ENCODE results near the gene ISYNA1. TPM values are rescaled to one million over a fixed set of nuclear protein-coding genes. Genes with fewer than 3 reads are reported as not detected.

The ISYNA1 gene
- polyA plus RNA-seq, 3 donors: 3.7 TPM; not detected in 2

DNA sequence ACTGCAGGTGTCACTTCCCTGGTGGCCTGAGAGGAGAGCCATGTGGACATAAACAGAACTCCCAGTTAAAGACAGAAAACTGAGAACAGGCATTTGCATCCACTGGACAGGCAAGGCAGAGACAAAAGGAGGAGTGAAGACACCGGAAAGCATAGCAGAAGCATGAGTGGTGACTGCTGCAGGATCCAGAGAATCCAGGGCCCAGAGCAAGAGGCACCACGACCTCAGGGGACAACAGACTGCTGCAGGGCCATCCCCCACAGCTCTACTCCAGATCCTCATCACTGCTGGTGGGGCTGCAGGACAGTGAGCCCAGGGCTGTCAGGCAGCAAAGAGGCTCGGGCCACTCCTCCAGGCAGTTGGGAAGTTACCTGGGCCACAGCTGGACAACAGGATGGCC lies 14.5 kb upstream of the ISYNA1 start:
- H3K79me2 ChIP-seq (ENCODE audit: insufficient read depth, low read length): no peaks in the 10 kb centered on the region
- Mint-ChIP-seq H3K4me3 (no peak overlapping the region), H3K9me3 (no peaks in the 10 kb centered on the region), H3K27me3 (ENCODE audit: low read depth in 3 of 3) (peaks cover 0 to 5% (median 1%) of the 10 kb centered on the region in 3 donors), H3K27ac (peak overlapping the region in 3 of 7 donors; percentile 13 to 75 (median 65)), H3K36me3 (peaks cover 65 to 94% of the 10 kb centered on the region in 2 donors), H3K4me1 (no peaks in the 10 kb centered on the region)
- 89% methylated on average over 3 of the region's 3 CpGs for whole genome bisulfite sequencing (ENCODE audit: insufficient coverage)
- no peak overlapping the region for H3K4me2 ChIP-seq (replicated peaks; ENCODE audit: extremely low read depth, low read length, poor library complexity, severe bottlenecking)
- H3K4me1 ChIP-seq (ENCODE audit: control insufficient read depth in 1 of 2, insufficient read depth in 2 of 2, low read length in 2 of 2): no peaks in the 10 kb centered on the region
- H3K27me3 ChIP-seq (ENCODE audit: control insufficient read depth in 2 of 2, insufficient read depth in 2 of 2, low read length in 2 of 2): no peaks in the 10 kb centered on the region
- no peaks in the 10 kb centered on the region for H3K9me3 ChIP-seq (replicated peaks in 1 of 2; ENCODE audit: control insufficient read depth in 1 of 2, insufficient read depth in 1 of 2, low read length in 2 of 2)
- H3K9ac ChIP-seq (ENCODE audit: insufficient read depth, low read length, poor library complexity, severe bottlenecking): no peak overlapping the region
- DNase-seq: no peak
- H4K20me1 ChIP-seq (ENCODE audit: insufficient read depth, low read length): peaks cover 97% of the 10 kb centered on the region
- H2AFZ ChIP-seq (ENCODE audit: insufficient read depth, low read depth, low read length, poor library complexity, severe bottlenecking): no peak overlapping the region
- no peak for TF ChIP-seq CTCF (IDR thresholded peaks at IDR 0.05)
- H3K36me3 ChIP-seq (replicated peaks in 1 of 2; ENCODE audit: control insufficient read depth in 1 of 2, insufficient read depth in 2 of 2, low read length in 2 of 2): peaks cover 67 to 88% of the 10 kb centered on the region in 2 donors
- H3K27ac ChIP-seq (ENCODE audit: low read depth in 1 of 2, low read length in 2 of 2): no peak overlapping the region
- H3K4me3 ChIP-seq (replicated peaks in 1 of 3; ENCODE audit: low read depth in 2 of 3, low read length in 3 of 3): no peak overlapping the region
- intact Hi-C loops (cut with micrococcal nuclease): loop anchor here (5.0 to 10.0 kb wide), 2 partner anchors 132 to 395 kb away; partner anchors contain the start of gene REX1BD (in 1 of the 2)

DNA sequence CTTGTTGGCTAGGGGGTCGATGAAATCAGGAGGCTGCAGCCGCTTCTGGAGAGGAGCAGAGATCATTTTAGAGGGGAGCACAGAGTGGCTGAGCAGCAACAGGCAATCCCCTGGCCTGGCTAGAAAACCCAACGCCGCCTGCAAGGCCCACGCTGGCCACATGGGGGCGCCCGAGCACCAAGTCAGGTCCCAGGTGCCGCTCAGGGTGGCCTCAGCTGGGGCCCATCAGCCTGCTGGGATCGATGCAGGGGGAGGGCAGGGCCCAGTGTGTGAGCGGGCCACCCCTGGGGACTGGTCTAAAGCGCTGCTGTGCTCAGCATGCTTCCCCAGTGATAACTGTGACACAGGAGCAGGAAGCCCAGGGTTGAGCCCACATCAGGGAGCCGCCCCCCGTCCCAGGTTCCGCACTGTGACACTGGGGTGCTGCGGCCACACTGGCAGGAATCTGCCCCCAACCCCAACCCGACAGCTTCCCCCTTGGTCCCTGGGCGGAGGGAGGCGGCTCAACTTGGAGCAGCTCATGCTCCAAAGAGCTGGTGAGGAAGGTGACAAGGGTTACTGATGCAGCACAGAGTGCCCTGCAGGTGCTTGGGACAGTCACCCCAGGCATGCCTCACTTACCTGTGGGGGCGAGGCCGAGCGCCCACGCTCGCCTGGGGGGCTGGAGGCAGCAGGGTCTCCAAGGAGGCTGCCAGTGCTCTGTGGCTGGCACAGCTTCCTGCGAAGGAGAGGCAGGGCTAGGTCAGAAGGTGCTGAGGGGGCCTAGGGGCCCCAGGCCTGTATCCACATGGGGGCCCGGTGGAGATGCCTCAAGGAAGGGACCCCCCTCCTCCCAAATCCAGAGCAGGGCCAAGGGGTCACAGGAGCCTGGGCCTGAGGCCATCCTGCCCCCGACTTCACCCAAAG lies 13.3 kb upstream of the ISYNA1 start:
- intact Hi-C loops (cut with micrococcal nuclease): loop anchor here (5.0 to 10.0 kb wide), 2 partner anchors 134 to 396 kb away; partner anchors contain the start of gene REX1BD (in 1 of the 2)
- Mint-ChIP-seq H3K4me3 (no peak overlapping the region), H3K36me3 (peaks cover 68 to 95% of the 10 kb centered on the region in 2 donors), H3K4me1 (no peaks in the 10 kb centered on the region), H3K27ac (peak overlapping the region in 1 of 7 donors; percentile 73), H3K9me3 (no peaks in the 10 kb centered on the region), H3K27me3 (ENCODE audit: low read depth in 3 of 3) (peaks cover 0 to 6% (median 1%) of the 10 kb centered on the region in 3 donors)
- Histone ChIP-seq H3K4me1 (ENCODE audit: control insufficient read depth in 1 of 2, insufficient read depth in 2 of 2, low read length in 2 of 2) (no peaks in the 10 kb centered on the region), H3K27me3 (ENCODE audit: control insufficient read depth in 2 of 2, insufficient read depth in 2 of 2, low read length in 2 of 2) (no peaks in the 10 kb centered on the region), H3K27ac (ENCODE audit: low read depth in 1 of 2, low read length in 2 of 2) (no peak overlapping the region), H3K79me2 (ENCODE audit: insufficient read depth, low read length) (no peaks in the 10 kb centered on the region), H3K4me3 (replicated peaks in 1 of 3; ENCODE audit: low read depth in 2 of 3, low read length in 3 of 3) (no peak overlapping the region), H4K20me1 (ENCODE audit: insufficient read depth, low read length) (peaks cover 97% of the 10 kb centered on the region), H3K4me2 (replicated peaks; ENCODE audit: extremely low read depth, low read length, poor library complexity, severe bottlenecking) (no peak overlapping the region), H3K9me3 (replicated peaks in 1 of 2; ENCODE audit: control insufficient read depth in 1 of 2, insufficient read depth in 1 of 2, low read length in 2 of 2) (no peaks in the 10 kb centered on the region), H2AFZ (ENCODE audit: insufficient read depth, low read depth, low read length, poor library complexity, severe bottlenecking) (no peak overlapping the region), H3K36me3 (replicated peaks in 1 of 2; ENCODE audit: control insufficient read depth in 1 of 2, insufficient read depth in 2 of 2, low read length in 2 of 2) (peaks cover 67 to 88% of the 10 kb centered on the region in 2 donors), H3K9ac (ENCODE audit: insufficient read depth, low read length, poor library complexity, severe bottlenecking) (no peak overlapping the region)
- WGBS (ENCODE audit: insufficient coverage): 53% methylated on average over 21 of the region's 26 CpGs
- peak; percentile 96 for TF ChIP-seq CTCF (IDR thresholded peaks at IDR 0.05)
- peak; percentile 63 to 74 (median 72) for DNase-seq
